Panc1 (cell line): Measurements from ENCODE around the gene SRXN1.

Experiments used
- REST ChIP-seq, 2 experiments: IDR thresholded peaks; 2 replicates each; pipeline ENCODE4 v1.6.1; 2011 to 2012; ENCODE audit warnings: low read depth in 2 of 2, control low read depth in 1 of 2, low read length in 1 of 2, mild to moderate bottlenecking in 1 of 2, moderate library complexity in 1 of 2; ENCODE audit not compliant: insufficient read depth in 1 of 2
- SIN3A ChIP-seq: IDR thresholded peaks from 2 replicates; pipeline ENCODE4 v1.6.1; 2012; ENCODE audit warnings: low read depth, mild to moderate bottlenecking, low read length, moderate library complexity, borderline replicate concordance; ENCODE audit not compliant: insufficient read depth
- TCF7L2 ChIP-seq: IDR thresholded peaks from 2 replicates; pipeline ENCODE4 v1.6.1; 2011; ENCODE audit warnings: mild to moderate bottlenecking, low read depth, low read length, inconsistent platforms
- TF ChIP-seq, protein P1 (sequence below): fragments of 450-650 bp; IDR thresholded peaks from 2 replicates; pipeline ENCODE4 v1.5.1; 2017; ENCODE audit warnings: mild to moderate bottlenecking

DNA sequence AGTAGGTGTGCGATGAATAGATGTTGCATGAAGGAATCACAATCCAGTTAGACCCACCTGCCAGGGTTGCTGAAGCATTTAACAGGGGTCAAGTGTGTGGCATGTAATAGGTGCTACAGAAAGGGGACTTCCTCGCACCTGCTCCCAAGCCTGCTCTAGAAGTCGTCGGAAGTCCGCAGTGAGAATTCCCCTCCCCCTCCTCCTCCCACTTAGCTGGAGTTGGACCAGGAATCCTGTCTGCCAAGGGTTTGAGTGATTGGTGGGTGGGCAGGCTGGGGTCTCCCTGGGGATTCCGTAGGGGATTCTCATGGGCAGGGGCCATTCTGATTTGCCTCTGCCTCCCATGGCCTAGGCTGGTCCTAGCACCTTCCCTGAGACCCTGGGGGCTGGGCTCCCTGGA is 12.3 kb upstream of the SRXN1 start:
- TF ChIP-seq, protein P1, sequence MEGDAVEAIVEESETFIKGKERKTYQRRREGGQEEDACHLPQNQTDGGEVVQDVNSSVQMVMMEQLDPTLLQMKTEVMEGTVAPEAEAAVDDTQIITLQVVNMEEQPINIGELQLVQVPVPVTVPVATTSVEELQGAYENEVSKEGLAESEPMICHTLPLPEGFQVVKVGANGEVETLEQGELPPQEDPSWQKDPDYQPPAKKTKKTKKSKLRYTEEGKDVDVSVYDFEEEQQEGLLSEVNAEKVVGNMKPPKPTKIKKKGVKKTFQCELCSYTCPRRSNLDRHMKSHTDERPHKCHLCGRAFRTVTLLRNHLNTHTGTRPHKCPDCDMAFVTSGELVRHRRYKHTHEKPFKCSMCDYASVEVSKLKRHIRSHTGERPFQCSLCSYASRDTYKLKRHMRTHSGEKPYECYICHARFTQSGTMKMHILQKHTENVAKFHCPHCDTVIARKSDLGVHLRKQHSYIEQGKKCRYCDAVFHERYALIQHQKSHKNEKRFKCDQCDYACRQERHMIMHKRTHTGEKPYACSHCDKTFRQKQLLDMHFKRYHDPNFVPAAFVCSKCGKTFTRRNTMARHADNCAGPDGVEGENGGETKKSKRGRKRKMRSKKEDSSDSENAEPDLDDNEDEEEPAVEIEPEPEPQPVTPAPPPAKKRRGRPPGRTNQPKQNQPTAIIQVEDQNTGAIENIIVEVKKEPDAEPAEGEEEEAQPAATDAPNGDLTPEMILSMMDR, result no peak
- TF ChIP-seq SIN3A (no peak), REST (IDR thresholded peaks at IDR 0.05; ENCODE audit: insufficient read depth in 1 of 2, low read depth in 2 of 2, low read length in 1 of 2) (no peak), TCF7L2 (no peak)
